K562 (cell line): Measurements from ENCODE around the gene GHRH. TPM values are rescaled to one million over a fixed set of nuclear protein-coding genes. Genes with fewer than 3 reads are reported as not detected.

Source experiments
- ATF7 ChIP-seq: fragments of 450-650 bp; IDR thresholded peaks from 2 replicates; pipeline ENCODE4 v1.7.1; 2014; ENCODE audit warnings: mild to moderate bottlenecking, moderate library complexity
- CBX1 ChIP-seq: sonication (generic); IDR thresholded peaks from 2 replicates; pipeline ENCODE4 v1.6.1; 2016; ENCODE audit warnings: antibody characterized with exemption, low read depth, mild to moderate bottlenecking
- CCAR2 ChIP-seq: fragments of 200-400 bp; formaldehyde crosslinking; IDR thresholded peaks from 2 replicates; pipeline ENCODE4 v1.6.1; 2017; ENCODE audit warnings: mild to moderate bottlenecking, low read depth, low read length
- HDAC8 ChIP-seq: fragments of 450-650 bp; IDR thresholded peaks from 2 replicates; pipeline ENCODE4 v1.6.1; 2016; ENCODE audit warnings: mild to moderate bottlenecking, missing genetic modification characterization, moderate library complexity, missing compliant biosample characterization
- HSF4 ChIP-seq: fragments of 250-450 bp; sonication (Bioruptor Pico); IDR thresholded peaks from 2 replicates; pipeline ENCODE4 v2.1.2; 2022; ENCODE audit warnings: mild to moderate bottlenecking, moderate library complexity, borderline replicate concordance
- KLF16 ChIP-seq: IDR thresholded peaks from 2 replicates; pipeline ENCODE4 v1.6.1; 2016; ENCODE audit warnings: antibody characterized with exemption
- KLF6 ChIP-seq: fragments of 250-450 bp; sonication (Bioruptor Pico); IDR thresholded peaks from 2 replicates; pipeline ENCODE4 v1.4.0; 2020; ENCODE audit warnings: mild to moderate bottlenecking, moderate library complexity, borderline replicate concordance
- LARP7 ChIP-seq: fragments of 450-650 bp; IDR thresholded peaks from 2 replicates; pipeline ENCODE4 v1.6.1; 2016
- NR2C2 ChIP-seq, 2 experiments: fragments of 200-800 bp in 1 of 2; sonication (Bioruptor generic) in 1 of 2; sonication (generic) in 1 of 2; formaldehyde crosslinking in 1 of 2; IDR thresholded peaks; 2 replicates each; pipeline versions ENCODE4 v1.6.1 to v1.8.0; 2016 to 2022; ENCODE audit warnings: mild to moderate bottlenecking in 1 of 2, missing compliant biosample characterization in 1 of 2, missing genetic modification characterization in 1 of 2, missing genetic modification reagents in 1 of 2
- SAP30 ChIP-seq: fragments of 200-600 bp; sonication (generic); IDR thresholded peaks from 2 replicates; pipeline ENCODE4 v1.6.1; 2012; ENCODE audit warnings: borderline replicate concordance, low read depth, mild to moderate bottlenecking, moderate library complexity, low read length, control low read depth, inconsistent platforms; ENCODE audit not compliant: insufficient read depth, poor library complexity, severe bottlenecking
- SMAD1 ChIP-seq: fragments of 150-350 bp; IDR thresholded peaks from 2 replicates; pipeline ENCODE4 v1.6.1; 2014; ENCODE audit warnings: low read length, low read depth; ENCODE audit not compliant: partially characterized antibody
- SNIP1 ChIP-seq: fragments of 450-650 bp; IDR thresholded peaks from 2 replicates; pipeline ENCODE4 v1.7.1; 2017; ENCODE audit warnings: low read depth, mild to moderate bottlenecking
- STAG1 ChIP-seq: sonication (generic); formaldehyde crosslinking; IDR thresholded peaks from 2 replicates; pipeline ENCODE4 v1.5.0; 2020; ENCODE audit warnings: missing genetic modification reagents, borderline replicate concordance
- TFAP4 ChIP-seq: sonication (generic); formaldehyde crosslinking; IDR thresholded peaks from 2 replicates; pipeline ENCODE4 v1.8.0; 2022; ENCODE audit warnings: missing genetic modification reagents, mild to moderate bottlenecking, moderate library complexity, borderline replicate concordance
- XRCC4 ChIP-seq: IDR thresholded peaks from one replicate; pipeline ENCODE4 v1.6.1; 2011; ENCODE audit not compliant: insufficient read depth, insufficient read length; ENCODE audit errors: extremely low read depth
- ZBTB1 ChIP-seq: sonication (generic); formaldehyde crosslinking; IDR thresholded peaks from 2 replicates; pipeline ENCODE4 v1.8.1; 2023; ENCODE audit warnings: missing genetic modification reagents, low read depth, mild to moderate bottlenecking, borderline replicate concordance
- ZBTB8A ChIP-seq: fragments of 450-650 bp; IDR thresholded peaks from 2 replicates; pipeline ENCODE4 v1.6.1; 2018; ENCODE audit warnings: mild to moderate bottlenecking, moderate library complexity; ENCODE audit not compliant: partially characterized antibody
- ZKSCAN1 ChIP-seq: fragments of 150-350 bp; IDR thresholded peaks from 2 replicates; pipeline ENCODE4 v1.6.1; 2016; ENCODE audit warnings: low read depth, low read length
- ZNF140 ChIP-seq: fragments of 250-450 bp; sonication (Bioruptor Pico); IDR thresholded peaks from 2 replicates; pipeline ENCODE4 v1.8.0; 2021; ENCODE audit warnings: moderate library complexity, mild to moderate bottlenecking, inconsistent platforms
- ZNF184 ChIP-seq: sonication (generic); formaldehyde crosslinking; IDR thresholded peaks from 2 replicates; pipeline ENCODE4 v1.5.0; 2020; ENCODE audit warnings: missing genetic modification reagents
- polyA plus RNA-seq, 8 experiments: library from polyadenylated mRNA; depleted of rRNA in 4 of 8; stranded (reverse) in 5 of 8; unstranded in 3 of 8; fragments of >200 nt; fragmentation: Nextera tagmentation in 2 of 8; fragmentation: Illumina TruSeq in 1 of 8; extraction: Ambion mirVana in 2 of 8; extraction: Trizol in 1 of 8; gene quantifications; 2 replicates each; pipeline versions ENCODE4 v1.2.1 to v1.2.3, GENCODE V29; 2011 to 2014; ENCODE audit warnings: inconsistent platforms in 1 of 8, missing spikeins in 1 of 8
- total RNA-seq, 7 experiments: library from RNA; depleted of rRNA in 6 of 7; stranded (reverse); fragments of >200 nt in 6 of 7; fragmentation: Illumina TruSeq in 2 of 7; extraction: Trizol in 2 of 7; gene quantifications; 2 replicates each; pipeline versions ENCODE4 v1.2.1 to v1.2.3, GENCODE V29; 2011 to 2021; ENCODE audit warnings: low replicate concordance in 1 of 7
- TF ChIP-seq, protein P1 (sequence below): fragments of 250-450 bp; sonication (Bioruptor Pico); IDR thresholded peaks from 2 replicates; pipeline ENCODE4 v1.5.0; 2021; ENCODE audit warnings: mild to moderate bottlenecking, moderate library complexity
- TF ChIP-seq, protein P2 (sequence below): fragments of 450-650 bp; conservative IDR thresholded peaks from 2 replicates; pipeline ENCODE4 v1.6.1; 2016; ENCODE audit warnings: missing genetic modification characterization, low read depth, mild to moderate bottlenecking, control low read depth, missing compliant biosample characterization

The GHRH gene
- total and polyA plus RNA-seq, 9 of the 15 experiments (the other 6 are each of a cell fraction or from before 2014, with no cell fraction given): not detected

- TF ChIP-seq KLF6 (CRISPR knock-in tag) (no peak), ZNF140 (CRISPR knock-in tag) (no peak), HDAC8 (tag) (no peak), SMAD1 (no peak), ZBTB8A (no peak), XRCC4 (no peak), LARP7 (no peak), CCAR2 (no peak), KLF16 (no peak), TFAP4 (CRISPR knock-in tag) (peak; percentile 56; the same call in 1 of the 2 replicates), ATF7 (no peak), ZNF184 (no peak), SNIP1 (no peak), CBX1 (no peak), ZKSCAN1 (no peak), STAG1 (no peak), SAP30 (no peak), ZBTB1 (CRISPR knock-in tag) (no peak), HSF4 (CRISPR knock-in tag) (no peak), NR2C2 (CRISPR knock-in tag; IDR thresholded peaks at IDR 0.05) (peak; percentile 48; the same call in 1 of the 2 replicates), NR2C2 (tag; IDR thresholded peaks at IDR 0.05) (peak; percentile 67; the same call in 1 of the 2 replicates)
- TF ChIP-seq, protein P1, sequence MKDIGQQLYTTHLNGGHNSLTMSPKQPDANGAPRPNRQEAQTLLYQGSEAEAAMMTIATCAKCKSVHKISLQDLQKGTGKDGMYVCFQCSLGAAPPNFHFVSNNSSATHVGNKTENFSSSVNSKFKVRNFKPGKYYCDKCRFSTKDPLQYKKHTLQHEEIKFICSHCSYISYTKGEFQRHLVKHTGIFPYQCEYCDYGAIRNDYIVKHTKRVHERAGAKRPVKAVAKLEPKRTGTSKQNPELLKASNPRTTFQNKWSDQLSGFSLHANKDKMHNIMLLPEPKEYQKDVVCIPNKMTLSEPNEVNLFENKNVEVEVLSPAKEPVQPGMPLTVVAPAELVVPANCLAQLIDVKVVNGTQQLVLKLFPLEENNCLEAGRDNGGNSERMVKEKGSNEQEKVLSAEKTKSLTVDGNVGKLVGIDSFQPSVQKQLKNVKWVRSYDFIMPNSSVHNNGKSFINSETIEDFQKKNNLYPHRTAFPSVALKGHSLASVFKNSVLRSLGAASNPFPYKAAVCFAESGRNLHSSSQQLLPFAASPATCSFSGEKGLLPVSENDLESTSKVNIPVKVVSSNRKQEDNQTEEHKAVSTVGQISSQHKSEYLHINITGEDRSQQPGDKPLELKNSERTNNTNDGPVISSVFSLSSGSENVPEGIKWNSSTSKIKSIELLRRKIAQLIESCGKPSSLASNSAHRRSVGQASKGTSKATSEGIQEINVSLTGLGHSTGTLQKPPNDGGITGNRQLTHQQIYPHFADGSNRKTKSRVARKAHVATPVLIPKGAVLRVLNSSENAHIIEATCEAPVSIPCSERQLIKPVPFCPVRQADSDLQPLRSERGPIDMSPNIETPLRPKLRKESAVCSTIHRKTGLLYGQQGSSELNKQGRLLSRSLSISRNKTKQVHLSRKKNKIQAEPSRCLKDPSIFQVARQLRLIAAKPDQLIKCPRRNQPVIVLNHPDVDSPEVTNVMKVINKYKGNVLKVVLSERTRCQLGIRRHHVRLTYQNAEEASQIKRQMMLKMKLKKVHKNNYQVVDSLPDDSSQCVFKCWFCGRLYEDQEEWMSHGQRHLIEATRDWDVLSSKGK (CRISPR knock-in tag): no peak
- TF ChIP-seq, protein P2, sequence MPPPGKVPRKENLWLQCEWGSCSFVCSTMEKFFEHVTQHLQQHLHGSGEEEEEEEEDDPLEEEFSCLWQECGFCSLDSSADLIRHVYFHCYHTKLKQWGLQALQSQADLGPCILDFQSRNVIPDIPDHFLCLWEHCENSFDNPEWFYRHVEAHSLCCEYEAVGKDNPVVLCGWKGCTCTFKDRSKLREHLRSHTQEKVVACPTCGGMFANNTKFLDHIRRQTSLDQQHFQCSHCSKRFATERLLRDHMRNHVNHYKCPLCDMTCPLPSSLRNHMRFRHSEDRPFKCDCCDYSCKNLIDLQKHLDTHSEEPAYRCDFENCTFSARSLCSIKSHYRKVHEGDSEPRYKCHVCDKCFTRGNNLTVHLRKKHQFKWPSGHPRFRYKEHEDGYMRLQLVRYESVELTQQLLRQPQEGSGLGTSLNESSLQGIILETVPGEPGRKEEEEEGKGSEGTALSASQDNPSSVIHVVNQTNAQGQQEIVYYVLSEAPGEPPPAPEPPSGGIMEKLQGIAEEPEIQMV (tag): no peak
Measured at GRCh38 chr20:37256286-37256685, 5.3 kb downstream of the GHRH start (continued).
